GM03348 (cell line): Measurements from ENCODE around the gene TAGLN.
"Not testable (repeated sequence)": the region's sequence is repeated elsewhere in the genome, so short reads cannot be mapped to it uniquely, and the experiment has no call there.

ENCODE experiments used
- DNase-seq: peaks from one replicate; pipeline ENCODE4 v3.0.0; 2012; ENCODE audit warnings: low spot score

Gene TAGLN

DNA sequence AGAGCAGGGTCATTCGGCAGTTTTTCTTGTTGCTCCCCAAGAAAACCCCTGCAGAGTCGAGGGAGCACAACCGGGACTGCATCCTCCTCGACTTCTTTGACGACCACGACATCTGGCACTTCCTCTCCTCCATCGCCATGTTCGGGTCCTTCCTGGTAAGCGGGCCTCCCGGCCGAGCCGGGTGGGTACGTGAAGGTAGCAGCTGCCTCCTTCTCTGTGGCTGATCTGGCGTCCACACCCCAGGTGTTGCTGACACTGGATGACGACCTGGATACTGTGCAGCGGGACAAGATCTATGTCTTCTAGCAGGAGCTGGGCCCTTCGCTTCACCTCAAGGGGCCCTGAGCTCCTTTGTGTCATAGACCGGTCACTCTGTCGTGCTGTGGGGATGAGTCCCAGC lies 3.4 kb upstream of the TAGLN start:
- no peak for DNase-seq

DNA sequence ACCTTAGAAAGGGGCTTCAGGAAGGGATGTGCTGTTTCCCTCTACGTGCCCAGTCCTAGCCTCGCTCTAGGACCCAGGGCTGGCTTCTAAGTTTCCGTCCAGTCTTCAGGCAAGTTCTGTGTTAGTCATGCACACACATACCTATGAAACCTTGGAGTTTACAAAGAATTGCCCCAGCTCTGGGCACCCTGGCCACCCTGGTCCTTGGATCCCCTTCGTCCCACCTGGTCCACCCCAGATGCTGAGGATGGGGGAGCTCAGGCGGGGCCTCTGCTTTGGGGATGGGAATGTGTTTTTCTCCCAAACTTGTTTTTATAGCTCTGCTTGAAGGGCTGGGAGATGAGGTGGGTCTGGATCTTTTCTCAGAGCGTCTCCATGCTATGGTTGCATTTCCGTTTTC lies 2.2 kb upstream of the TAGLN start:
- no peak for DNase-seq

DNA sequence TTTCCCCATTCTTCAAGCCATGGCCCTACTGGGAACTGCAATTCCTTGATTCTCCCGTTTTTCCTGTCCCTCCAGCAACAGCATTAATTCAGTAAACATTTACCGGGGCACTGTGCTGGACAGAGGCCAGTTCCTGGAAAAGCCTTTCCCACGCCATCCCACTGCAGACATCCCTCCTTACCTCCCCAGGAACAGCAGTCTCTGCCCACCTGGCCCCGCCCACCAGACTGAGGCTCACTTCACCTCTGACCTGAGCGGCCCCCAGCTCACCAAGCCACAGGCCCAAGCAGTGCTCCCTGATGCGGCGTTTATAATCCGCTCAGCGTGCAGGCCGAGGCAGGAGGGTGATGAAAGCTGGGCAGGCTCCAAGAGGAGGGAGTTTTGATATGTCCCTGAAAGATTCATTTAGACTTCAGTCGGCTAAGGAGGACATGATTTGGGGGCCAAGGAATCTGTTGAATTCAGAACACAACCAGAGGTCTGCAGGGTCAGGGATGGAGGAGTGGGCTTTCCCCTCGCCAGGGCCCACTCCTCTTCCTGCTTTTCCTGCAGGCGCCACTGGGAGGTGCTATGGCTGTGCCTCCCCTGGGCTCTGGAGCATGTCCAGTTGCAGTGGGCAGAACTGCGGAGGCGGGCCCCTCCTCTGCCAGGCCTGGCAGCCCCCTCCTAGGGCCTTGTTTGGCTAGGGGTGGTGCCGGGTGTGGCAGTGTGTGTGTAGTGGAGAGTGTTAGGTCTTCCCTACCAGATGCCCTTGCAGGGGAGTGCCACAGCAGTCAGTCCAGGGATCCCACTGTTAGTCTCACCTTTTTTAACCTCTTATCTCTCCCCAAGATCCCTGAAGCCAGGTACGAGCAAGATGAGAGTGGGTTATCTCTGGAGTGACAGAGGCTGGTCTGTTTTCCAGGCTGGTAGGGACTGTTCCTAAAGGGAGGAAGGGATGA lies 1.4 kb upstream of the TAGLN start:
- peak; percentile 42 for DNase-seq

DNA sequence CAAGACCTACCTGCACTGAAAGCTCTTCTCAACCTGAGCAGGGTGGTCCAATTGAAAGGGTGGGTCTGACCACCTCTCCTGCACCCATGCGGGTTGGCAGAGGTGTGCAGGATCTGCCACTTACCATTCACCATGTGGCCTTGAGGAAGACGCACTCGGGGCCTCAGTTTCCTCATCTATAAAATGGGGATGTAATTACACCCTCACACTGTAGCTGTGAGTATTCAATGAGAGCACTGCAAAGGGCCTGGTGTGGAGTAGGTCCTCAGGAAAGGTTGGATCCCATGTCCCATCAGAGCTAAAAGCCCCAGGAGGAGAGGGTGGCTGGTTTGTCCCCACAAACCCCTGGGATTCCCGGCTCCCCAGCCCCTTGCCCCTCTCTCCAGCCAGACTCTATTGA lies 557 bp upstream of the TAGLN start:
- no peak for DNase-seq

DNA sequence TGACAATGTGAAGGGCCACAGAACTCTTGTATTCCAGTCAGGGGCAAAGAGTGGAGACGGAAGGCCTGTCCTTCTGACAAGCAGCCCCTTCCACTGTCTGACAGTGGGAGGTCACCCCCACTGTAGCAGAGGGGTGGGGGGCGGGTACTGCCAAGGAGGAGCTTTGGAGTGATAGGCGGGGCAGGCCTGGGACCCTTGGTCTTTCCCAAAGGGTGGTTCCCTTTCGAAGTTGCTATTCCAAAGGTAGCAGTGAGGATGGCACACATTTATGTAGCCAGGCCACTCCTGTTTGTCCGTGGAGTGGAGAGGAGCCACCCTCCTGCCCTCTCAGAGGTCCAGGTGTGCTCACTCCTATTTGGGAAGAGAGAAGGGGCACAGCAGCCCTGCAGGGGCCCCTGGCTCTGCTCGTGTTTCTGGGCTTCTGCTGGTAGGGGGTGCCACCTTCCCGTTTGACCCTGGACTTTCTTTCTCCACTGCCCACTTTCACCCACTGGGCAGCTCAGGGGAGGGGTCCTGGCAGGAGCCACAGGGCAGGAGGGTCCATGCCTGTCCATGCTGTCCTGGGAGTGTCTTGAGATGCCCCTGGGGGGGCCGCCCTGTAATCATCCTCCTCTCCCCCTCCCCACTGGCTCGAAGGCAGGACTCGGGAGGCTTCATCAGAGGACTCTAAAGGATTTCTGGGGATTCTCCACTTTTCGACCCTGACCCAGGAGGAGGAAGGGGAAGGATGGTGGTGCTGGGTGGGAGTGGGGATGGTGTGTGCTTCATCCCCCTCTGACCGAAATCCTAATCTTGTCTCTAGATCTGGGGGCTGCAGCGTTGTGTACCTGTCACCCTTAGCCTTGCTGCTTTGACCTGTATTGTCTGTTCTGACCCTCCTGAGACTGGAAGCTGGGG lies 994 bp downstream of the TAGLN start:
- peak; percentile 51 for DNase-seq

DNA sequence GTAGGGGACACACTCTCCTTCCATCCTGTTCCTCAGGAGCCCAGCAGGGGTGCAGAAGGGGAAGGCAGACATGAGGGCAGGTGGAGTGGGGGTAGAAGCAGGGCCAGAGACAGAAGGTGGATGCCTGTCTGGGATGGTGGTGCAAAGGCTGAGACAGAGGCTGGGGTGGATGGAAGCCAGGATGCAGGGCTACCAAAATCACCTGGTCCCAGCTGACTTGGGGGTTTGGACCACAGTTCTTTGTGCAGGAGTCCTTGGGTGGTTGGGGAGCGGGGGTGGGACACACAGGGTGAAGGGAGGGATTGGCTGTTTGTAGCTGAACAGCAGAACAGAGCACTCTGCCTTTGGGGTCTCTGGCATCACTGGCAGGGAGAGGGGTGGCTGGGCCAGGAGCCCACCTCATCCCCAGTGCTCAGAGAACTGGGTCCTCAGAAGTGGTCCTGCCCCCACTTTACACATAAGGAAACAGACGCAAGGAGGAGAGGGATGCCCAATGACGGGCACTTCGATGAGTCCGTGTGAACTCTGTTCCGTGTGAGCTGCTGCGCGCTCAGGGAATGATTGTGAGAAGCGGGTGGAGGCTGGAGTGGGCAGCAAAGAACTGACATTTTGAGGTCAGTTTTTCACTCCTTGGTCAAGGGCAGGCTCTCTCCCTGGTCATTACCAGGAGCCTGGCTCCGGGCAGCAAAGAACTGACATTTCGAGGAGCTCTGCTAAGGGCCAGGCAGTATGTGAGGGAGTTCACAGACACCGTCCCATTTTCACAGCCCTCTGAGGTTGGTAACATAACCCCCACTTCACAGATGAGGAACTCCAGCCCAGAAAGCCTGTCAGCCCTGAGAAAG lies 1.9 kb downstream of the TAGLN start:
- DNase-seq, result no peak

DNA sequence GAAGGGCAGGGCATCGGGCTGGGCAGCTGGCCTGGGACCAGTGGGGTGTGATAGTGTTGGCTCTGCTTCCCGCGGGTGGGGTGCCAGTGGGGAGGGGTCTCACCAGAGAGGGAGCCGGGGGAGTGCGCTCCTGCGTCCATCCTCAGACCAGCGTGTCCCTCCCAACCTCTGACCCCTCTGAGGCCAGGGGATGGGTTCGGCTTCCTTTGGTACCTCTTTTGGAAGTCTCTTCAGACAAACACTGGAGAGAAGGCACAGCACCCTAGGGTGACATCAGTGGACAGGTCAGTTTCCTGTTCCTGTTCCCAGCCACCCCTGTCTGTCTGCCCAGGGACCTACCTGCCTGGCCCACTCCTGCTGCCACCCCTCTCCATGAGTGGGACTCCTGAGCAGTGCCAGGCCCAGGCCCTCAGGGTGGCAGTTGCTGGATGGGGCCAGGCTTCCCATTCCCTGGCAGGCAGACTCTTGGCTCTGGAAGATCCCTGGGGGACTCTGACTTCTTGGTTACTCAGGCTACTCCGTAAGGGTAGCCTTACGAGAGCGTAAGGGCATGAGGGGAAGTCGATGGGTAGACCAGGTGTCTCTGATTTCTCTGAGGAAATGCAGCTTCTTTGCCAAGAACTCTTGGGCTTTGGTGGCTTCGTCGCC lies 2.6 kb downstream of the TAGLN start:
- DNase-seq, result no peak

DNA sequence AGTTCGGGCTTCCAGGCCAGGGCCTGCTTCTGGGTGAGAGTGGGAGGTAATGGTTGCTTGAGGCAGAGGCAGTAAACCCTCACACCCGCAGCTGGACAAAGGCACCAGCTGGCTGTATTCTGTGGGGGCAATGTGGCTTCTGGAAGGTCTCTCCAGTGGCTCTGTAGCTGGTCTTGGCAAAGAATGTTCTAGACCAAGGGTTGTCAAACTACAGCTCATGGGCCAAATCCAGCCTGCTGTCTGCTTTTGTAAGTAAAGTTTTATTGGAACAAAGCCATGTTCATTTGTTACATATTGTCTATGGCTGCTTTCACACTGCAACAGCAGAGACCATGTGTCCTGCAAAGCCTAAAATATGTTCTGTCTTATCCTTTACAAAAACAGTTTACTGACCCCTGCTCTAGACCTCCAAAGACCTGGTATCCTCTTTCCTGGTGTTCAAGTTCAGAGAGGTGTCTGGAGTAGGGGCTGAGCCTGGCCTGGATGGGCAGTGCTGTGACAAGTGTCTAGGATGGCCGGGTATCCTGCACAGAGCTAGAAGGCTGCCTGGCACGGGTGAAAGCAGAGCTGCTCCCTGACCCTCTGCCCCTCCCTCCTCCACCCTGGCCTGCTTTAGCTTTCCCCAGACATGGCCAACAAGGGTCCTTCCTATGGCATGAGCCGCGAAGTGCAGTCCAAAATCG lies 3.4 kb downstream of the TAGLN start:
- DNase-seq, result no peak

DNA sequence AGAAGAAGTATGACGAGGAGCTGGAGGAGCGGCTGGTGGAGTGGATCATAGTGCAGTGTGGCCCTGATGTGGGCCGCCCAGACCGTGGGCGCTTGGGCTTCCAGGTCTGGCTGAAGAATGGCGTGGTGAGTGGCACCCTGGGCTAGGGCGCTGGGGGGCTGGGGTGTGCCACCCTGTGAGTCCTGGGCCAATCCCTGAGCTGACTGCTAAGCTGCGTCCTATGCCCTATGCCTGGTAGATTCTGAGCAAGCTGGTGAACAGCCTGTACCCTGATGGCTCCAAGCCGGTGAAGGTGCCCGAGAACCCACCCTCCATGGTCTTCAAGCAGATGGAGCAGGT lies 3.9 kb downstream of the TAGLN start:
- DNase-seq, result no peak

DNA sequence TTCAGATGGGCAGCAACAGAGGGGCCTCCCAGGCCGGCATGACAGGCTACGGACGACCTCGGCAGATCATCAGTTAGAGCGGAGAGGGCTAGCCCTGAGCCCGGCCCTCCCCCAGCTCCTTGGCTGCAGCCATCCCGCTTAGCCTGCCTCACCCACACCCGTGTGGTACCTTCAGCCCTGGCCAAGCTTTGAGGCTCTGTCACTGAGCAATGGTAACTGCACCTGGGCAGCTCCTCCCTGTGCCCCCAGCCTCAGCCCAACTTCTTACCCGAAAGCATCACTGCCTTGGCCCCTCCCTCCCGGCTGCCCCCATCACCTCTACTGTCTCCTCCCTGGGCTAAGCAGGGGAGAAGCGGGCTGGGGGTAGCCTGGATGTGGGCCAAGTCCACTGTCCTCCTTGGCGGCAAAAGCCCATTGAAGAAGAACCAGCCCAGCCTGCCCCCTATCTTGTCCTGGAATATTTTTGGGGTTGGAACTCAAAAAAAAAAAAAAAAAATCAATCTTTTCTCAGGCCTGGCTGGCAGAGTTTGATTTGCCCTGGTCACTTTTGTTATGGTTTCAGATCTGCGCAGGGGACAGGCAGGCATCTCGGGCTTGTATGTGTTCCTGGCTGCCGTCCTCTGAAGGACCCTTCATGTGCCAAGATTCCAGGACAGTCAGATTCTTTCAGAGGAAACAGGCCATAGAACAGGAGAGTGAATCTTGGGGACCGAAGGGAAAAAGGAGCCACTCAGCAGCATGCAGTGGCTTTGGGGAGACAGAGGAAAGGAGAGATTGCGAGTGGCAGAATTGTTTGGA lies 5.3 kb downstream of the TAGLN start:
- DNase-seq, result no peak

DNA sequence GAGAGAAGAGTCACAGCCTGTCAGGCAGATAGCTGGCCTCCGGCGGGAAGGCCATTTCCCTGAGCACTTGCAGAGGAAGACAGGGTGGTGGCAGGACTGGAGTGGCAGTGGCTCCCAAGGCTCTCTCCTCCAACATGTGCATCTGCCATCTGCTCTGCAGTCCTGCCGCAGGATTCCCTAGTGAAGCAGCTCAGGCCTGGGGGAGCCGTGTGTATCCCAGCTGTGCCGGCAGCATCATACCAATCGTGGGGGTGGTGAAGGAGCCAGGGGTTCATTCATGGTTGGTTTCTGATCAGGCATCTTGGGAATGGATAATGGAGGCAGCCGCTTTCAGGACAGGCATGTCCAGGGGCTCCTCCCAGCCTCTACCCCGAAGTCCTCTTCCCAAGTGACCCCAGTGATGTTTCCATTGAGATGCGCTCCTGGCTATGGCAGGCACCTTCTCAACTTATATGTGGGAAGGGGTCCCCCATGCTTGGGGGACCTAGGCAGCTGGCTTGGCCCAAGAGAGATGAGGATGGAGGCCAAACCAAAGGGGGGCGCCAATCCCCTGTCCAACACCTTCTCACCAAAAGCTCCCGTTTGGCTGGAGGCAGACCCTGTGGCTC lies 6.1 kb downstream of the TAGLN start:
- DNase-seq, result no peak

DNA sequence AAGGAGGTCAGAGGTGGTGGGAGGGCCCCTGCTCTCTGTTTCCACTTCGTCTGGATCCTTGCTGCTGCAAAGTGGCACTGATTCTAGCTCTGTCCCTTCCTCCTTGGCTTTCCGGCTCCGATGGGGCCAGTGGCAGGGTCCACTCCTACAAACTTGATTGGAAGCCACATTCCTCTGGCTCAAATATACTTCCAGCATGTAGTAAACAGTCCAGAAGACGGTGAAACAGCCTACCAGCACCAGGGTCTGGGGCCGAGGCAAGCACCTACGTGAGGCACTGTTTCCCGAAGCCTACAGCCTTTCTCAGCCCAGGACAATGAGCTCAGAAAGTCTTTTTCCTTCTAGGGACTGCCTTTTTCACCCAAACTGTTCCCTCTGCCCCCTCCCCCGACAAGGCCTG lies 6.9 kb downstream of the TAGLN start:
- DNase-seq, result not testable (repeated sequence)

DNA sequence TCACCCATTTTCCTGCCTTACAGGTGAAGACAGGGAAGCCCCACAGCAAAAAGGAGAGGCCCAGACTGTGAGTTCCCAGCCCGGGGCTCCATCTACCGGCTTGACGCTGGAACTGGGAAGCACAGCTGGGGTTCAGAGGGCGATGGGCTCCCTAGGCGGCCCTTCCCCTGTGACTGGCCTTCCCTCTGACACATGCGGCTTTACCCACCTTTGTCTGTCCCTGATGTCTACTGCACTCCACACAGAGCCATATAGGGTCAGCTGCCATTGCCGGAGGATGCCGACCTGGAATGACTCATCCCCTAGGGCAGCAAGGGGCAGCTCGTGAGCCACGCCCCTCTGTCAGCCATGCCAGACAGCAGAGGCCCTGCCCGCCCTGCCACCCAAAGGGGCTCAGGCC lies 7.7 kb downstream of the TAGLN start:
- not testable (repeated sequence) for DNase-seq

DNA sequence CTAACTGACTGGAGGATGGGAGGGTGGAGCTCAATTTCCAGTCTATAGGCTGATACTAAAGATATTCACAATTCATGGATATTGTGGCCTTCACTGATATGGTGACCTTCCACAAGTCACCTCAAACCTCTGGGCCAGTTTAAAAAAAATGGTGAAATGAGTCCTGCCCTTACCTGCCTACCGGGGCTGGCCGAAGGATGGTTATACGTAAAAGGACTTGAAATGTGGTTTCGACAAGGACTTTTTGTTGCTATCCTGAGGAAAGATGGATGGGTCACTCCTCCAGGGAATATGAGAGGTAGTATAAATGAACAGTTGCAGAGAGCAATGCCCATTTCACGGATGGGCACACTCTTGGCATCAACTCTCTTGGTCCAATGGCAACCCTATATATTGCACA lies 8.3 kb downstream of the TAGLN start:
- not testable (repeated sequence) for DNase-seq

DNA sequence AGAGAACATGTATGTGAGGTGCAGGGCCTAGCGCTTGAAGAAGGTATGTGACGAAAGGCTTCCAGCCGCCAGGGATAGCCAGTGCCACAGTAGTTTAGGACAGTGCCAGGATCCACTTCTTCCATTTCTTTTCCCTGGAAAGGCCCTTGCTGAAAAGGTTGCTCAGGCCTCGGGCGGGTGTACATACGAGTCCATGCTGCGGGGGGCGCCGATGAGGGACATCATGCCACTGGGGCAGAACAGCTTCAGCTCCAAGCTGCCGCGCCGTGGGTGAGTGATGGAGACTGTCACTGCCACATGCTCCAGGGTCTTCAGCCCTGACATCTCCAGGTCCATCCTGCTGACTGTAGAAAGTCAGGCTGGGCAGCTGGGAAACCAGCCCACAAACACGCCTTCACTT lies 9.5 kb downstream of the TAGLN start:
- DNase-seq, result not testable (repeated sequence)

DNA sequence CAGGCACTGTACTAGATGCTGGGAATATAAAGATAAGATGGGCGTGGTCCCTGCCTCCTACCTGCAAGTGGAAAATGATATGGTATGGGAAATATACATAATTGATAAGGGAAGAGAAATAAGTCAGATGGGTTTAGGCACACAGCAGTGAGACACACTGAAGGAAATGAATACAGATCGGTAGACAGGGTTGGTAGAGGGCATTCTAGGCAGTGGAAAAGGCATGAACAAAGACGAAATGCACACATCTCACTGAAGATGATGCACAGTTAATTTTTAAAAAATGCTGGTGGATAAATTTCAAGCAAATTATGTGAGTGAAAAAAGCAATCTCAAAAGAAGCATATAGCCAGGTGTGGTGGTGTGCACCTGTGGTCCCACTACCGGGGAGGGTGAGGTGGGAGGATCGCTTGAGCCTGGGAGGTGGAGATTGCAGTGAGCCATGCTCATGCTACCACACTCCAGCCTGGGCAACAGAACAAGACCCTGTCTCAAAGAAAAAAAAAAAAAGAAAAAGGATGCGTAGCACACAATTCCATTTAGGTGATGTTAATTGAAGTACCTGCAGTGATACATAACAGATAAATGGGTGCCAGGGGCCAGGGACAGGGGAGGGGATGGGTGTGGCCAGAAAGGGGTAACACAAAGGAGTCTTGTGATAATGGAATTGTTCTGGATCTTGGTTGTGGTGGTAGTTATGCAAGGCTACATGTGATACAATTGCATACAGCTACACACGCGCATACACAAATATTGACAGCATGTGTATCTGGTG lies 10.4 kb downstream of the TAGLN start:
- DNase-seq, result not testable (repeated sequence)

DNA sequence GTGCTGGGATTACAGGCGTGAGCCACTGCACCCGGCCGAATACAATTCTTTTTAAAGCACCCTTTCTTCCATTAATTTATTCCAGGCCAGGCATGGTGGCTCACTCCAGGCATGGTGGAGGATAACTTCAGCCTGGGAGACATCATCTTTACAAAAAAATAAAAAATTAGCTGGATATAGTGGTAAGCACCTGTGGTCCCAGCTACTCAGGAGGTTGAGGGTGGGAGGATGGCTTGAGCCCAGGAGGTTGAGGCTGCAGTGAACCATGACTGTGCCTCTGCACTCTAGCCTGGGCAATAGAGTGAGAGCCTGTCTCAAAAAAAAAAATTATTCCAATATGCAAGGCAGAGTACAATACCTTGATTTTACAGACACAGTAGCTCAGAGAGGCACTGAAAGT lies 11.4 kb downstream of the TAGLN start:
- DNase-seq, result no peak

DNA sequence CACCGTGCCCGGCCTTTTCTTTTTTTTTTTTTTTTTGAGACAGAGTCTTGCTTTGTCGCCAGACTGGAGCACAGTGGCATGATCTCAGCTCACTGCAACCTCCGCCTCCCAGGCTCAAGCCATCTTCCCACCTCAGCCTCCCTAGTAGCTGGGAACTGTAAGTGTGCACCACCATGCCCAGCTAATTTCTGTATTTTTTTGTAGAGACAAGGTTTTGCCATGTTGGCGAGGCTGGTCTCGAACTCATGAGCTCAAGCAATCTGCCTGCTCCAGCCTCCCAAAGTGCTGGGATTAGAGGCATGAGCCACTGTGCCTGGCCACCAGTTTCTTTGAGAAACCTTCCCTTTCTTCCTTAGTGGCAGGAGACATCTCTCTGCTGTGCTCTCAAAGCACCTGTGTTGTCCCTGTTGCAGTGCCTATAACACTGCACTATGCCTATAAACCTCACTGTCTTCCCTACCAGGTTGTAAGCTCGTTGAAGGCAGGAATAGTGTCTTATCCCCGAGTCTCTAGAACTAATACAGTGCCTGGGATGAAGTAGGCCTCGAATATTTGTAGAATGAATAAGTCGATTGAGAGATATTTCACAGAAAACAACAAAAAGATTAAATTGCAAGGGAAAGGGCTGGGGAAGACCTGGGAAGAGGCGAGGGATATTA lies 13.7 kb downstream of the TAGLN start:
- no peak for DNase-seq
